CD14-positive monocyte (primary cell): ENCODE results near the gene TBX15. TPM values are rescaled to one million over a fixed set of nuclear protein-coding genes. Genes with fewer than 3 reads are reported as not detected.
A peak's percentile ranks its signal among the peaks of the same experiment; 100 is the strongest.

ENCODE experiments used
- DNase-seq, 3 donors: peaks; one replicate each; pipeline ENCODE4 v3.0.0-alpha.2; 2011 to 2022
- H2AFZ ChIP-seq: 2 replicates; pipeline ENCODE4 v1.6.0; 2012; ENCODE audit warnings: mild to moderate bottlenecking, low read depth, low read length, inconsistent platforms; ENCODE audit not compliant: insufficient read depth, poor library complexity, severe bottlenecking
- H3K27ac ChIP-seq, 2 donors: 1 replicate in 1 of 2; 2 replicates in 1 of 2; pipeline ENCODE4 v1.5.1; 2012 to 2013; ENCODE audit warnings: low read length in 2 of 2, control low read depth in 1 of 2, inconsistent platforms in 1 of 2, low read depth in 1 of 2, mild to moderate bottlenecking in 1 of 2
- H3K27me3 ChIP-seq, 2 donors: one replicate each; pipeline versions ENCODE4 v1.6.0 to v1.6.1; 2011 to 2013; ENCODE audit warnings: low read length in 2 of 2; ENCODE audit not compliant: control insufficient read depth in 2 of 2, insufficient read depth in 2 of 2
- H3K36me3 ChIP-seq, 2 donors: replicated peaks in 1 of 2; 1 replicate in 1 of 2; 2 replicates in 1 of 2; pipeline versions ENCODE4 v1.5.1 to v1.6.1; 2012 to 2013; ENCODE audit warnings: low read length in 2 of 2, control low read depth in 1 of 2, inconsistent platforms in 1 of 2, mild to moderate bottlenecking in 1 of 2; ENCODE audit not compliant: insufficient read depth in 2 of 2, control insufficient read depth in 1 of 2
- H3K4me1 ChIP-seq, 2 donors: 1 replicate in 1 of 2; 2 replicates in 1 of 2; pipeline versions ENCODE4 v1.5.1 to v1.6.1; 2012 to 2013; ENCODE audit warnings: low read length in 2 of 2, control low read depth in 1 of 2, inconsistent platforms in 1 of 2, mild to moderate bottlenecking in 1 of 2, moderate library complexity in 1 of 2; ENCODE audit not compliant: insufficient read depth in 2 of 2, control insufficient read depth in 1 of 2
- H3K4me2 ChIP-seq: replicated peaks from 2 replicates; pipeline ENCODE3; 2012; ENCODE audit warnings: low read length, moderate library complexity, mild to moderate bottlenecking; ENCODE audit not compliant: poor library complexity, severe bottlenecking; ENCODE audit errors: extremely low read depth
- H3K4me3 ChIP-seq, 3 experiments: fragments of 200-600 bp in 1 of 3; sonication (generic) in 1 of 3; replicated peaks in 1 of 3; 1 replicate in 2 of 3; 2 replicates in 1 of 3; pipeline ENCODE4 v1.5.1; 2011 to 2013; ENCODE audit warnings: low read length in 3 of 3, mild to moderate bottlenecking in 3 of 3, control low read depth in 2 of 3, low read depth in 2 of 3, inconsistent platforms in 1 of 3, moderate library complexity in 1 of 3
- H3K79me2 ChIP-seq: 2 replicates; pipeline ENCODE4 v1.6.0; 2012; ENCODE audit warnings: mild to moderate bottlenecking, control low read depth, inconsistent platforms, low read length, moderate library complexity; ENCODE audit not compliant: insufficient read depth
- H3K9ac ChIP-seq: 2 replicates; pipeline ENCODE4 v1.6.0; 2017; ENCODE audit warnings: low read length, mild to moderate bottlenecking; ENCODE audit not compliant: insufficient read depth, poor library complexity, severe bottlenecking
- H3K9me3 ChIP-seq, 2 donors: replicated peaks in 1 of 2; 1 replicate in 1 of 2; 2 replicates in 1 of 2; pipeline versions ENCODE4 v1.5.1 to v1.6.1; 2012 to 2013; ENCODE audit warnings: low read length in 2 of 2, control low read depth in 1 of 2; ENCODE audit not compliant: control insufficient read depth in 1 of 2, insufficient read depth in 1 of 2
- H4K20me1 ChIP-seq: 2 replicates; pipeline ENCODE4 v1.6.0; 2012; ENCODE audit warnings: mild to moderate bottlenecking, low read length, control low read depth, moderate library complexity; ENCODE audit not compliant: insufficient read depth
- H3K27ac Mint-ChIP-seq, 7 donors: one replicate each; pipeline ENCODE4 v1.8.0; 2020; ENCODE audit warnings: mild to moderate bottlenecking in 7 of 7, mixed read lengths in 7 of 7, moderate library complexity in 6 of 7, inconsistent platforms in 2 of 7
- H3K27me3 Mint-ChIP-seq, 3 donors: one replicate each; pipeline ENCODE4 v1.8.0; 2021 to 2022; ENCODE audit warnings: low read depth in 3 of 3, mild to moderate bottlenecking in 3 of 3, mixed read lengths in 3 of 3, moderate library complexity in 3 of 3, inconsistent platforms in 1 of 3
- H3K36me3 Mint-ChIP-seq, 2 donors: one replicate each; pipeline ENCODE4 v1.8.0; 2020; ENCODE audit warnings: mixed read lengths in 2 of 2, inconsistent platforms in 1 of 2, mild to moderate bottlenecking in 1 of 2
- H3K4me1 Mint-ChIP-seq: one replicate; pipeline ENCODE4 v1.8.0; 2020; ENCODE audit warnings: mild to moderate bottlenecking, mixed read lengths
- H3K4me3 Mint-ChIP-seq, 2 donors: one replicate each; pipeline ENCODE4 v1.8.0; 2020; ENCODE audit warnings: mild to moderate bottlenecking in 2 of 2, mixed read lengths in 2 of 2, moderate library complexity in 1 of 2
- H3K9me3 Mint-ChIP-seq, 7 donors: one replicate each; pipeline ENCODE4 v1.8.0; 2020 to 2022; ENCODE audit warnings: mixed read lengths in 7 of 7, mild to moderate bottlenecking in 6 of 7, moderate library complexity in 6 of 7, inconsistent platforms in 2 of 7
- WGBS: methylation state at CpG from one replicate; pipeline ENCODE4 v1.1.5; 2013; ENCODE audit warnings: missing lambda C conversion rate; ENCODE audit not compliant: insufficient coverage; 5-methylcytosine and 5-hydroxymethylcytosine counted together
- intact Hi-C, 2 donors: fragments of 100-400 bp; cut with micrococcal nuclease; formaldehyde crosslinking; loops; one replicate each; pipeline versions ENCODE4 v1.15.0 to v1.15.1; 2023
- polyA plus RNA-seq, 3 donors: library from polyadenylated mRNA; depleted of rRNA in 1 of 3; unstranded in 2 of 3; stranded (reverse) in 1 of 3; fragments of 300-500 nt in 2 of 3; fragments of >200 nt in 1 of 3; fragmentation: Illumina TruSeq in 2 of 3; gene quantifications; 1 replicate in 2 of 3; 2 replicates in 1 of 3; pipeline ENCODE4 v1.2.3, GENCODE V29; 2012 to 2021
- TF ChIP-seq, protein P1 (sequence below): fragments of 200-600 bp; IDR thresholded peaks from one replicate; pipeline ENCODE4 v1.8.0; 2022; ENCODE audit warnings: antibody characterized with exemption, mild to moderate bottlenecking

TBX15 gene
- polyA plus RNA-seq, 3 donors: not detected

GRCh38 chr1:118979754-118980575, 8.2 kb downstream of the TBX15 start:
- H3K4me2 ChIP-seq: peak overlapping the region; percentile 23
- peak overlapping the region in 1 of 2 donors; percentile 84 for H3K4me3 Mint-ChIP-seq

DNA sequence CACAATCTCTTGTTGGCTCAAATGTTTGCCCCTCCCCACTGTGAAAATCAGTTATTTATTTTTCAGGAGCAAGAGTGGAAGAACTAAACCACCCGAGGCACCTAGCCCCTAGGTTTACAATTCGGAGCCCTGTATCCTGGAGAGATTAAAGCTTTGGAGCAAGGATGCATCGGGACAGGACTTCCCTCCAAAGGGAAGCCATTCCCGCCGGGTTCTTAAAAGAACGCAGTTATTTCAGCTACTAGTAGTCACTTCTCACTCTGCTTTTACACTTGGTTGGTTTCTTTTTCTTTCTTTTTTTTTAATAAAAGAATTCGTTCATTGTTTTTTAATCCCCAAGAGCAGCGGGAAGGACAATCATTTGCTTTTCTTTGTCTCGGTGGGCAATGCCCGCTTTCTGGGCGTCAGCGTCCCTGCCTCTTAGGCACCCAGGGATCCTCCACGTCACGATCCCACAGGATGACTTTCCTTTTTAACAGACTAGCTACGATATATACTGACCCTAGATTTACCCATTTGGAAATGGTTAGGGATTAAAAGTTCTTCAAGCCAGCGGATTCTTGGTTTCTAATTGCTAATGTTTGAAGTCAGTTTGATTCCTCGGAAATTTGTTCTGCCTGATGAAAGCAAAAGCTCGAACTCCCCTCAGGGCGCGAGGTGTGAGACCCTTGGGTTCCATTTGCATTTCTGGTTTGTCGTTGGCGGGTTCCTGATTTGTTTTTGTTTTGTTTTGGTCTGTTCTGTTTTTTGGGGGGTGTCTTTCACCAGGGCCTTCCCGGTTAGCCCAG, 9.0 kb downstream of the TBX15 start:
- no peak overlapping the region for H3K4me3 ChIP-seq
- peaks cover 2 to 3% of the 10 kb centered on the region in 2 donors for H3K4me1 ChIP-seq
- no peaks in the 10 kb centered on the region for H4K20me1 ChIP-seq
- peaks cover 87 to 99% of the 10 kb centered on the region in 2 donors for H3K27me3 ChIP-seq
- H3K9me3 ChIP-seq: peaks cover 3 to 41% of the 10 kb centered on the region in 2 donors
- peaks cover 8 to 13% of the 10 kb centered on the region in 2 donors for H3K36me3 Mint-ChIP-seq
- no peaks in the 10 kb centered on the region for H3K79me2 ChIP-seq
- H2AFZ ChIP-seq: no peak overlapping the region
- peak overlapping the region in 1 of 2 donors; percentile 84 for H3K4me3 Mint-ChIP-seq
- H3K4me2 ChIP-seq: peak overlapping the region; percentile 23
- H3K4me1 Mint-ChIP-seq: peaks cover 17% of the 10 kb centered on the region
- peaks cover 4 to 35% (median 21%) of the 10 kb centered on the region in 7 donors for H3K9me3 Mint-ChIP-seq
- intact Hi-C loops: no loop called here
- no peak for DNase-seq
- H3K27ac ChIP-seq: no peak overlapping the region
- no peak overlapping the region for H3K9ac ChIP-seq
- 13% methylated on average over 6 of the region's 23 CpGs for WGBS
- TF ChIP-seq, protein P1, sequence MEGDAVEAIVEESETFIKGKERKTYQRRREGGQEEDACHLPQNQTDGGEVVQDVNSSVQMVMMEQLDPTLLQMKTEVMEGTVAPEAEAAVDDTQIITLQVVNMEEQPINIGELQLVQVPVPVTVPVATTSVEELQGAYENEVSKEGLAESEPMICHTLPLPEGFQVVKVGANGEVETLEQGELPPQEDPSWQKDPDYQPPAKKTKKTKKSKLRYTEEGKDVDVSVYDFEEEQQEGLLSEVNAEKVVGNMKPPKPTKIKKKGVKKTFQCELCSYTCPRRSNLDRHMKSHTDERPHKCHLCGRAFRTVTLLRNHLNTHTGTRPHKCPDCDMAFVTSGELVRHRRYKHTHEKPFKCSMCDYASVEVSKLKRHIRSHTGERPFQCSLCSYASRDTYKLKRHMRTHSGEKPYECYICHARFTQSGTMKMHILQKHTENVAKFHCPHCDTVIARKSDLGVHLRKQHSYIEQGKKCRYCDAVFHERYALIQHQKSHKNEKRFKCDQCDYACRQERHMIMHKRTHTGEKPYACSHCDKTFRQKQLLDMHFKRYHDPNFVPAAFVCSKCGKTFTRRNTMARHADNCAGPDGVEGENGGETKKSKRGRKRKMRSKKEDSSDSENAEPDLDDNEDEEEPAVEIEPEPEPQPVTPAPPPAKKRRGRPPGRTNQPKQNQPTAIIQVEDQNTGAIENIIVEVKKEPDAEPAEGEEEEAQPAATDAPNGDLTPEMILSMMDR: no peak
- H3K27ac Mint-ChIP-seq: no peak overlapping the region
- no peaks in the 10 kb centered on the region for H3K36me3 ChIP-seq
- peaks cover 78 to 88% (median 79%) of the 10 kb centered on the region in 3 donors for H3K27me3 Mint-ChIP-seq

More at GRCh38 chr1:118979754-118980575, 8.2 kb downstream of the TBX15 start:
- H3K9ac ChIP-seq: no peak overlapping the region
- Mint-ChIP-seq H3K4me1 (peaks cover 25% of the 10 kb centered on the region), H3K9me3 (peaks cover 4 to 44% (median 28%) of the 10 kb centered on the region in 7 donors), H3K27me3 (peaks cover 85 to 92% (median 87%) of the 10 kb centered on the region in 3 donors), H3K27ac (no peak overlapping the region), H3K36me3 (peaks cover 9 to 16% of the 10 kb centered on the region in 2 donors)
- DNase-seq: no peak
- intact Hi-C loops: no loop called here
- H3K79me2 ChIP-seq: no peaks in the 10 kb centered on the region
- peaks cover 3 to 49% of the 10 kb centered on the region in 2 donors for H3K9me3 ChIP-seq
- TF ChIP-seq, protein P1: no peak
- 3% methylated on average over 49 of the region's 59 CpGs for WGBS
- H3K36me3 ChIP-seq: no peaks in the 10 kb centered on the region
- H4K20me1 ChIP-seq: no peaks in the 10 kb centered on the region
- no peak overlapping the region for H3K4me3 ChIP-seq
- H3K27ac ChIP-seq: no peak overlapping the region
- H2AFZ ChIP-seq: no peak overlapping the region
- peaks cover 95 to 99% of the 10 kb centered on the region in 2 donors for H3K27me3 ChIP-seq
- peaks cover 7 to 11% of the 10 kb centered on the region in 2 donors for H3K4me1 ChIP-seq
